HG03575 (cell line): ENCODE measurements around the gene POU6F2.

Experiments
- ATAC-seq: cut with Tn5 transposase; IDR thresholded peaks from one replicate; pipeline ENCODE4 v1.9.1; 2021; ENCODE audit not compliant: unreplicated experiment, insufficient number of reproducible peaks, low FRiP score; ENCODE audit errors: extremely low read depth

POU6F2 gene

GRCh38 chr7:39430909-39431641, 453.4 kb downstream of the POU6F2 start:
- no peak for ATAC-seq

GRCh38 chr7:39432368-39432767, 454.7 kb downstream of the POU6F2 start:
- no peak for ATAC-seq

- no peak for ATAC-seq
These were observed 455.2 kb downstream of the POU6F2 start for GRCh38 chr7:39432807-39433416.

DNA sequence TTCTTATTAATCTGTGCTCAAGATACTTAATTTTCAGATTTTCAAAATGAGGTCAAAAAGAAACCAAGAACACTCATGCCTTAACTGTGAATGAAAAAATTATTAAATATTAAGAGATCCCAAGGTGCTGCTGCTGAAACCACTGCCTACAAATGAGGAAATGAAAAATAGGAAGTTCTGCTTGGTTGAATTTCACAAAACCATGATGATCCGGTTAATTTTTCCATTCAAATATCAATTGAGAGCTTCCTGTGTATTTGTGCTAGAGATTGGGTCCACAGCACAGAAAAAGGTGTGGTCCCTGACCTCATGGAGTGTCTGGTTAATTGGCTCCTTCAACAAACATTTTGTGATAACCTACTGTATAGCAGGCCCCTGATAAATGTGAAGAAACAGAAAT, 455.8 kb downstream of the POU6F2 start:
- no peak for ATAC-seq

GRCh38 chr7:39434012-39434411, 456.3 kb downstream of the POU6F2 start:
- no peak for ATAC-seq

DNA sequence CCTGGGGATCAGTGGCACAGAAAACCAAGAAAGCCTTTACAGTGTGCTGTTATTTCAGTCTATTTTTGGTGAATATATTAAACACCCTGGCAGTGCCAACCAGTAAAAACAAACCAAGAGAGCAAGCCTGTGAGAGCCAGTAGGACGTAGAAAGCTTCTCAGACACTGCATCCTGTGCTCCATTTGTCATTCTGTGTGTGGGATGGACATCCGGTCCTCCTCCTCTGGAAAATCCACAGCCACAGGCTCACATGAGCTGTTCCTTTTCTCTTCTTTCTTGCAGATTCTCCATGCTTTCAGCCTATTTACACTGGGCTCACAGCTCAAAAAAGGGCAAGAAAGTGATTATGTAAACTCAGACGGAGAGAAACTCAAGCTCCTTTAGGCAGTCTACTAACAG, 468.8 kb downstream of the POU6F2 start:
- no peak for ATAC-seq

DNA sequence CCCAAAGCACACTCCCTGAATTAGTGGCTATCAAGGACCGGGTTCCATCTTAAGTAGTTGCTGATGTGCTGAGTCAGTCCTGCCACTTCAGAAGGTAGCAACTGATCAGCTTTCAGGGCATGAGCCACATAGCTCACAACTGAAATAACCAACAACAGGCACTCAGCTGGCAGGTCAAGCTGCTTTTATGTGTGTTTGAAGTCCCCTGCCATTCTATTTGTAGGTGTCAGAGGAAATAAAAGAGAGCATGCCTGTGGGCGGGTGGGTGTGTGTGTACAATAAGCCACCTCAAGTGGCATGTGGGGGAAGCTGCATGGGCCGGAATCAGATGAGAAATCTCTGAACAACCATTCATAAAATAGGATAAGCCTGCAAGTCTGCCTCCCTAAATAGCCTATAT, 474.2 kb downstream of the POU6F2 start:
- no peak for ATAC-seq

DNA sequence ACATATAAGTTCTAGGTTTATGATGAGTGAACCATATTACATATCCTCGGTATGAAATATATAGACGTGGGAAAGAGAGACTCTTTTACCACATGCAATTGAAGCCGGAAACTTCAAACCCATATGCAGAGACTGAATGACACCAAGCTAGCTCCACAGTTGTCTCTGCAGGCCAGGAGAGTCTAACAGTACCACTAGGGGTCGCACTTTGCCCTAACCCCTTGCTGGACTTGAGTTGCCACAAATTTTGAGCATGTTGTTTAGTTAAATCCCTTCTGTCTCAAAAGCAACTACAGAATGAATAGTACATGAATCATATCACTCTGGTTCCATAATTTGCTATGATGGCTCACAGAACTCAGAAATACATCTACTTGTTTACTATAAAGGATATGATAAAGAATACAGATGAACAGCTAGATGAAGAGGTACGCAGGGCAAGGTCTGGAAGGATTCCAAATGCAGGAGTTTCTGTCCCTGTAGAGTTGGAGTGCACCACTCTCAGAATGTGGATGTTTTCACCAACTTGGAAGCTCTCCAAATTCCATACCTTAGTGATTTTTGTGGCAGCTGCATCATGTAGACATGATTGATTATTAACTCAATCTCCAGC, 476.1 kb downstream of the POU6F2 start:
- ATAC-seq = peak; percentile 82

DNA sequence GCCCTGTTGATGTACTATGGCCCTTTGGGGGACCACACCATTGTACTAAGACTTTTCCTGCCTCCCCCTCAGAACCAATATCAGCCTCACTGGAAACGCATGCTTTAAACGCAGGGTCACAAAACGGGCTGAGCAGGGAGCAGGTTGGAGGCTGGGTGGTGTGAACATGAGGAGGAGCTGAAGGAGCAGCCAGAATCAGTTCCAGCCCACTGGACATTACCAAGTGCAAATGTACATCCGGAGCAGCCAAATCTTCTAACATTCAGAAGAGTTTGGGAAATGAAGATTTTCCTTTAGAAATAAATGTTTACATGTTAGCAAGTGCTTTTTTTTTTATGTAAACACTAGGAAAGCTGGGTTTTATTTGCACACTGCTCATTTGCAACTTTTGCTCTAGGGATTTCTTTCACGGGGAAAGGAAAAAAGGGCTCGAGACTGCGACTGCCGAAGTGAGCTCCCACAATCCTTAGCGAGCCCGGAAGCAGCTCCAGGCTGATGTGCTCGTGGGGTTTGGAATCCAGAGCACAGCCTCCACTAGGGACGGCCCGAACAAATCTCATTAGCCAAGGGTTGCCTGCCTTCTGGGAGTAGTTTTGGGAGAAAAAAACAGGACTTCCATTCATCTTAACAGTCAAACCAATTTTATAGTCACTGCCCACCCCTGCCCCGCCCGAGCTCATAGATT, 480.5 kb downstream of the POU6F2 start:
- ATAC-seq = no peak

DNA sequence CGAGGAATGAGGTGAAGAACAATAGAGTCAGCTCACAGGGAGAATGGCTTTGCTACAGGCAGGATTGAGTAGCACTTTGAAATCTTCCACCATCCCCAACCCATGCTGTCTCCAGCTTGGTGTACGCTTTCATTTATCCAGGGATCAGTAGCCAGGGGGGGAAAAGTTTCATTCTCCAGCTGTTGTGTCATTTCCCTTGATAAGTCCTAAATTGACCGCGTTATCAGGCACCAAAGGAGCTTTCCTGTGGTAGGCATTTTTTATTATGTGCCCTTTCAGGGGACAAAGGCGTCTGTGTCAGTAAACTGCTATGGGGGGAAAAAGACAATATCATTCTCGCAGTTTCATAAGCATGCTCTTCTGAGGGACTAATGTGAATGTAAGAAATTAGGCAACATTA, 481.9 kb downstream of the POU6F2 start:
- no peak for ATAC-seq

- ATAC-seq = no peak
These were observed 482.8 kb downstream of the POU6F2 start for GRCh38 chr7:39460486-39460885.

DNA sequence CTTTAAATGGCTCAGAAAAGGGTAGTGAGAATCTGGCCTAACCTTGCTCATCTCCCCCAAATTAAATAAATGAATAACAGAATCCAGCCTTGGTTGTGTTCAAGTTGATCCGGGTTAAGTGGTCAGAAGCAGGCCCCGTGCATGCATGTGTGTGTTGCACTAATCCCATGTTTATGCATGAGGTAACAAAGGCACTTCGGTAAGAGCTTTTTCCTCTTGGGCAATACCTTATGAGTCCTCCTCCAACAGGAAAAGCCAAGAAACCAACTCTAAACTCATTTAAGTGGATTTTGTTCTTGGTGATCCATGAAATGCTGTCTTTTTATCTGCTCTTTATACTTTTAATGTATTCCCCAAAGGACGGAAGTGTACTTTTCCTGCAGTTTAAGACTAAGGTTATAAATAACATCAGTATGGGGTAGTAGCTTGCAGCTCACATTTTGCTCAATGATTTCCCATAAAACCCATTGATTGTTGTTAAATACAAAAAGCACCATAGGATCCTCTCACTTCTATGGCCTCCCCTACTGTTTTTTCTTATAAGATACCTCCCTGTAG, 483.6 kb downstream of the POU6F2 start:
- no peak for ATAC-seq

- ATAC-seq = no peak
These were observed 485.5 kb downstream of the POU6F2 start for GRCh38 chr7:39463252-39463651.

DNA sequence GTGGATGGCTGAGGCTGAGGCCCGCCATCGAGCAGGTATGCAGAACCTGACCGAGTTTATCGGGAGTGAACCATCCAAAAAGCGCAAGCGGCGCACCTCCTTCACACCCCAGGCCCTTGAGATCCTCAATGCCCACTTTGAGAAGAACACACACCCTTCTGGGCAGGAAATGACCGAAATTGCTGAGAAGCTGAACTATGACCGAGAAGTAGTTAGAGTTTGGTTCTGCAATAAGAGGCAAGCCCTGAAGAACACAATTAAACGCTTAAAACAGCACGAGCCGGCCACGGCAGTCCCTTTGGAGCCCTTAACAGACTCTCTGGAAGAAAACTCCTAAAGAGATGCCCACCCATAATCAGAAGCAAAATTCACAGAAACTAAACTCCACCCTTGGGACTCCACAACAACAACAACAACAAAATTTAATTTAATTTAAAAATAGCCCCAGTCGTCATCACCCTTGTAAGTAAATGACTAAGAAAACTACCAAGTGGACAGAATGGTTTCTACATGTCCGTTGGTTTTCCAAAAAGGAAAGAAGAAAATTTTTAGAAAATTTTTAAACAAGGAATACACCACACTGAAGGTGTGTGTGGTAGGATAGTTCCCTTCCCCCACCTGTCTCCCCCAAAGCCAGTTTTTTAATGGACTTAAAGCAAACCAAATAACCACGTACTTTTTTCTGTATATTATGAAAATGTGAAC, 486.8 kb downstream of the POU6F2 start:
- ATAC-seq = no peak

DNA sequence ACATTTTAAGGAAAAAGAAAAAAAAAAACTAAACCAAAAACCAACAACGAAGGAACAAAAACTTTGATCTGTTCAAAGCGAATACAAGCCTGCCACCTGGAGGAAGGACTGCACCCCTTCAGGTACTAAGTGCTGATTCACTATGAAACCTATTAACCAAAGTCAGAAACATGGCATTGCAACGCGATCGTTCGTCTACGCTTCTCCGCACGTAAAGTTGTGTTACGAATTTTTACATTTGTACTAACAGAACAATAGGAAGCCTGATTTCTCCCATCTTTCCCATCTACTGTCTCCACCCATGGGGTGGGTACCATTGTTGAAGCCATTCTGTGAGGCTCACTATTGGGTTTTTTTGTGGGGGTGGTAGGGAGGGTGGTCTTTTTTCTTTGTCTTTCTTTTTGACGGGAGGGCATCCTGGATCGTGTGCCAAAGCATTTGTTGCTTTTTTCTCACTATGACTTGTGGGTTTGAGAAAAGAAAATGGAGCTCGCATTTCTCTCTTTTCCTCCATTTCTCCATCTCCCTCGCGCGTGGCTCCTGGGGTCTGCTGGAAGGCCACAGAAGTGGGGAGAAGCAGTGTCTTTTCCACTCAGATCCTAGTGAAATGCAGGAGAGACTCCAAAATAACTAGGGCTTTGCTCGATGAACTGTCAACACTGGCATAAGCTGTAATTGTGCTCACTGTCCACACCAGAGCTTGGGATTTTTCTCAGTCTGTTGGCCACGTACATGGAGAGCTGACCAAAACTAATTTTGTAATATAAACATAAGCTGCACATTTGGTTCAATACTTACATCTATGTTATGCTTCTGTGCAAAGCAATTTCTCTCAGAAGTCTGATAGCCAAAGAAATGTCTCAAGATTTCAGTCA, 487.6 kb downstream of the POU6F2 start:
- no peak for ATAC-seq

GRCh38 chr7:39468261-39468660, 490.6 kb downstream of the POU6F2 start:
- ATAC-seq = no peak

DNA sequence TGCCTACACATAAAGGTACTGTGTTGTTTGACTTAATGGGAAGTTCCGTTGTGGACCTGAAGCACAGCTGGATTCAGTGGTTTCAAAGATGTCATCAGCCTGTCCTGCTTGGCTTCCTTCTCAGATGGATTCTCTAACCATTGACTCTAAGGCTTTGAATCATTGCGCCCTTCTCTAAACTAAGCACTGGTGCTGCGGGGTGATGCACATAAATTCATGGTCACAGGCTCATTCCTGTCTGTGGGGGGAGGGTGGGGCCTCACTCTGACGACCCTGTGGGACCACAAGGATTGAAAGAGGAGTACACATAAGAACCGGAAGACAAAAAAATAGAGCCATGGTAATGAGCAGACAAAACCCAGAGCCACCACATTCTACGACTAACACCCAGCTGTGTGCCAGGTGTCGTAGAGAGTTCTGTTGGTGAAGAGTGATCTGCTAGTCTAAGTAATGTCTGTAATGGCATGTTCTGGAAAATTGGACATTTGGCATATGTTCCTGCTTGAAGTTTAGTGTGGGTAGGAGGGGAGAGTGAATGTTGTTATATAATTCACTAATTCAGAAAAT, 491.2 kb downstream of the POU6F2 start:
- ATAC-seq = no peak

DNA sequence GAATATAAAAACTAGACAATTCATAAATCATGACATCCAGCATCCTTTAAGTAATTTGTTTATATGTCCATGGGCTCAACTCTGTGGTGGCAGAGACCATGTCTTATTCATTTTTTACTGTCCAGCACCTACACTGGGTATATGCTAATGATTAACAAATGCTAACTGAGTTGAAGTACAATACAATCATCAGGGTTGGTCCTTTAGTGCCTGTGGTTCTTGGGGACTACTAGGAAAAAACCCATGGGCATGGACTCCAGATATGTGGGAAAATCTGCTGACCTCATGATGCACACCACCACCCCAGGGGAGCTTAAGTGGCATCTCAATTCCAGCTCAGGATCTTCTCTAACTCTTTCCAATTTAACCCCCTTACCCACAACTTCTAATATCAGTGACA, 503.2 kb downstream of the POU6F2 start:
- no peak for ATAC-seq
